K562 (cell line): ENCODE measurements around the gene LY6G6D. TPM values are rescaled to one million over a fixed set of nuclear protein-coding genes. Genes with fewer than 3 reads are reported as not detected.
A peak's percentile ranks its signal among the peaks of the same experiment; 100 is the strongest.

Experiments used
- ADNP ChIP-seq: fragments of 200-800 bp; sonication (Bioruptor generic); IDR thresholded peaks from 2 replicates; pipeline ENCODE4 v1.6.1; 2016; ENCODE audit warnings: missing genetic modification characterization, missing compliant biosample characterization
- ARNT ChIP-seq, 2 experiments: fragments of 450-650 bp; IDR thresholded peaks; 2 replicates each; pipeline ENCODE4 v1.6.1; 2016; ENCODE audit warnings: mild to moderate bottlenecking in 1 of 2
- DDX20 ChIP-seq: fragments of 450-650 bp; IDR thresholded peaks from 2 replicates; pipeline ENCODE4 v1.6.1; 2016; ENCODE audit warnings: missing genetic modification characterization, low read depth, mild to moderate bottlenecking, missing compliant biosample characterization, moderate library complexity
- EP300 ChIP-seq: IDR thresholded peaks from 2 replicates; pipeline ENCODE4 v1.6.1; 2012; ENCODE audit warnings: low read length, improper control_type of control experiment
- FOXP1 ChIP-seq: sonication (generic); formaldehyde crosslinking; IDR thresholded peaks from 2 replicates; pipeline ENCODE4 v1.8.0; 2022; ENCODE audit warnings: mild to moderate bottlenecking, missing genetic modification reagents
- FUS ChIP-seq: fragments of 200-400 bp; formaldehyde crosslinking; optimal IDR thresholded peaks from 2 replicates; pipeline ENCODE3; 2017; ENCODE audit warnings: low read depth, low read length
- GTF2A2 ChIP-seq: IDR thresholded peaks from 2 replicates; pipeline ENCODE4 v1.6.1; 2016; ENCODE audit warnings: mild to moderate bottlenecking, missing genetic modification characterization, missing compliant biosample characterization
- KDM2B ChIP-seq: fragments of 250-450 bp; sonication (Bioruptor Pico); IDR thresholded peaks from 2 replicates; pipeline ENCODE4 v1.8.0; 2021; ENCODE audit warnings: mild to moderate bottlenecking, moderate library complexity
- KHSRP ChIP-seq: fragments of 450-650 bp; IDR thresholded peaks from 2 replicates; pipeline ENCODE4 v1.6.1; 2017
- MAFG ChIP-seq: fragments of 450-650 bp; conservative IDR thresholded peaks from 2 replicates; pipeline ENCODE4 v1.6.1; 2016; ENCODE audit warnings: missing genetic modification characterization, missing compliant biosample characterization
- MYNN ChIP-seq, 2 experiments: sonication (generic); formaldehyde crosslinking in 1 of 2; IDR thresholded peaks; 2 replicates each; pipeline versions ENCODE4 v1.5.0 to v1.6.1; 2016 to 2020; ENCODE audit warnings: antibody characterized with exemption in 1 of 2, missing genetic modification reagents in 1 of 2
- NEUROD1 ChIP-seq: fragments of 150-350 bp; IDR thresholded peaks from 2 replicates; pipeline ENCODE4 v1.6.1; 2014; ENCODE audit warnings: borderline replicate concordance, low read length, low read depth; ENCODE audit not compliant: partially characterized antibody
- NFE2 ChIP-seq: IDR thresholded peaks from 2 replicates; pipeline ENCODE4 v1.6.1; 2014; ENCODE audit warnings: antibody characterized with exemption, low read depth
- NKRF ChIP-seq: fragments of 450-650 bp; IDR thresholded peaks from 2 replicates; pipeline ENCODE4 v1.6.1; 2016; ENCODE audit warnings: borderline replicate concordance
- SMAD4 ChIP-seq: fragments of 250-450 bp; sonication (Bioruptor Pico); conservative IDR thresholded peaks from 2 replicates; pipeline ENCODE4 v1.8.0; 2021; ENCODE audit warnings: inconsistent platforms, mild to moderate bottlenecking, moderate library complexity
- SUPT5H ChIP-seq: fragments of 450-650 bp; IDR thresholded peaks from 2 replicates; pipeline ENCODE4 v1.6.1; 2016
- ZBTB17 ChIP-seq: fragments of 450-650 bp; formaldehyde crosslinking; IDR thresholded peaks from 2 replicates; pipeline ENCODE4 v1.4.0; 2020; ENCODE audit warnings: mild to moderate bottlenecking
- ZMIZ1 ChIP-seq, 2 experiments: fragments of 150-350 bp in 1 of 2; IDR thresholded peaks; 2 replicates each; pipeline ENCODE4 v1.6.1; 2012 to 2016; ENCODE audit warnings: low read depth in 2 of 2, low read length in 2 of 2, mild to moderate bottlenecking in 1 of 2, moderate library complexity in 1 of 2
- ZNF431 ChIP-seq: sonication (generic); formaldehyde crosslinking; IDR thresholded peaks from 2 replicates; pipeline ENCODE4 v1.8.0; 2022; ENCODE audit warnings: mild to moderate bottlenecking, missing genetic modification reagents
- ZNF584 ChIP-seq: fragments of 200-800 bp; sonication (Bioruptor generic); IDR thresholded peaks from 2 replicates; pipeline ENCODE4 v1.6.1; 2016; ENCODE audit warnings: low read depth, mild to moderate bottlenecking, missing genetic modification characterization, missing compliant biosample characterization
- polyA plus RNA-seq, 8 experiments: library from polyadenylated mRNA; depleted of rRNA in 4 of 8; stranded (reverse) in 5 of 8; unstranded in 3 of 8; fragments of >200 nt; fragmentation: Nextera tagmentation in 2 of 8; fragmentation: Illumina TruSeq in 1 of 8; extraction: Ambion mirVana in 2 of 8; extraction: Trizol in 1 of 8; gene quantifications; 2 replicates each; pipeline versions ENCODE4 v1.2.1 to v1.2.3, GENCODE V29; 2011 to 2014; ENCODE audit warnings: inconsistent platforms in 1 of 8, missing spikeins in 1 of 8
- total RNA-seq, 7 experiments: library from RNA; depleted of rRNA in 6 of 7; stranded (reverse); fragments of >200 nt in 6 of 7; fragmentation: Illumina TruSeq in 2 of 7; extraction: Trizol in 2 of 7; gene quantifications; 2 replicates each; pipeline versions ENCODE4 v1.2.1 to v1.2.3, GENCODE V29; 2011 to 2021; ENCODE audit warnings: low replicate concordance in 1 of 7
- TF ChIP-seq, protein P1 (sequence below), 3 experiments: fragments of 200-800 bp in 1 of 3; sonication (Bioruptor generic) in 1 of 3; sonication (generic) in 1 of 3; formaldehyde crosslinking in 1 of 3; IDR thresholded peaks; 2 replicates each; pipeline versions ENCODE4 v1.6.1 to v1.8.0; 2016 to 2022; ENCODE audit warnings: mild to moderate bottlenecking in 2 of 3, missing compliant biosample characterization in 2 of 3, missing genetic modification characterization in 2 of 3, missing genetic modification reagents in 1 of 3

LY6G6D gene
- total and polyA plus RNA-seq, 9 of the 15 experiments (the other 6 are each of a cell fraction or from before 2014, with no cell fraction given), result 0.30 to 0.38 TPM; not detected in 7

GRCh38 chr6:31737991-31738979, 23.1 kb downstream of the LY6G6D start (continued):
- TF ChIP-seq ZMIZ1 (IDR thresholded peaks at IDR 0.05; ENCODE audit: low read depth in 2 of 2, low read length in 2 of 2) (peak in 1 of 2 experiments; percentile 63; a peak in 2 of 4 replicates), KDM2B (CRISPR knock-in tag) (0 out of 2 replicates have a peak, but pooled peaks have one; percentile 76), FUS (no peak), DDX20 (tag) (no peak), NEUROD1 (peak; percentile 63), EP300 (peak; percentile 95), ZNF584 (CRISPR knock-in tag) (no peak), SUPT5H (peak; percentile 93), ARNT (IDR thresholded peaks at IDR 0.05) (no peak), MYNN (IDR thresholded peaks at IDR 0.05) (no peak), MYNN (CRISPR knock-in tag; IDR thresholded peaks at IDR 0.05) (no peak), SMAD4 (CRISPR knock-in tag) (peak; percentile 79), ADNP (no peak), NKRF (peak; percentile 59; the same call in 1 of the 2 replicates), ZBTB17 (CRISPR knock-in tag) (peak; percentile 78), NFE2 (no peak), KHSRP (0 out of 2 replicates have a peak, but pooled peaks have one; percentile 27), GTF2A2 (tag) (no peak), MAFG (tag) (0 out of 2 replicates have a peak, but pooled peaks have one; percentile 4), ZNF431 (no peak), FOXP1 (CRISPR knock-in tag) (peak; percentile 41)
- TF ChIP-seq, protein P1, sequence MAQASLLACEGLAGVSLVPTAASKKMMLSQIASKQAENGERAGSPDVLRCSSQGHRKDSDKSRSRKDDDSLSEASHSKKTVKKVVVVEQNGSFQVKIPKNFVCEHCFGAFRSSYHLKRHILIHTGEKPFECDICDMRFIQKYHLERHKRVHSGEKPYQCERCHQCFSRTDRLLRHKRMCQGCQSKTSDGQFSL (CRISPR knock-in tag; IDR thresholded peaks at IDR 0.05), result no peak
- TF ChIP-seq, protein P1 (tag; IDR thresholded peaks at IDR 0.05), result 0 out of 4 replicates have a peak, but pooled peaks of 1 of the 2 experiments have one; percentile 41
